Cardiac septum (tissue), 1 donor: ENCODE data around the gene FKBP5. TPM values are rescaled to one million over a fixed set of nuclear protein-coding genes. Genes with fewer than 3 reads are reported as not detected.

Experiments
- DNase-seq: peaks from one replicate; pipeline ENCODE4 v3.0.0-alpha.2; 2020; ENCODE audit warnings: low spot score
- intact Hi-C: fragments of 100-400 bp; cut with DNase I; formaldehyde crosslinking; loops from one replicate; pipeline ENCODE4 v1.14.0; 2022
- total RNA-seq: library from RNA; stranded (reverse); fragmentation: NEBNext Ultra II Directional; extraction: Animal tissue kit (Norgen Biotek cat#: 25700); gene quantifications from one replicate; pipeline ENCODE4 v1.2.1, GENCODE V29; 2021
- donor health status: DM: no; HTN: no; CAD: no.

The FKBP5 gene
- total RNA-seq, 1 donor from 2014 or later, result 29.7 TPM

- no peak for DNase-seq
- intact Hi-C loops, result no loop called here
Observed at GRCh38 chr6:35725081-35725708, 36.5 kb upstream of the FKBP5 start.

DNA sequence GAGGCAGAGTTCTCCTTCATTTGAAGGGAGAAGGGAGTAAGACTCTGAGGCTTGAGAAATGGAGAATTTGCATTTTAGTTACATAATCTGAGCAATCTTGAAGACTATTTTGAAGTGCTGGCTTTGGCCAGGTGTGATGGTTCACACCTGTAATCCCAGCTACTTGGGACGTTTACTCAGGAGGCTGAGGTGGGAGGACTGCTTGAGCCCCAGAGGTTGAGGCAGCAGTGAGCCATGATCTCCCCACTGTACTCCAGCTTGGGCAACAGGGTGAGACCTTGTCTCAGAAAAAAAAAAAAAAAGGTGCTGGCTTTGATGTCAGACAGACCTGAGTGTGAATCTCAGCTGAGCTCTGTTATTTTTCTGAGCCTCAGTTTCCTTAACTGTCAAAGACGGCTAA, 35.8 kb upstream of the FKBP5 start:
- DNase-seq, result no peak
- intact Hi-C loops, result no loop called here

DNA sequence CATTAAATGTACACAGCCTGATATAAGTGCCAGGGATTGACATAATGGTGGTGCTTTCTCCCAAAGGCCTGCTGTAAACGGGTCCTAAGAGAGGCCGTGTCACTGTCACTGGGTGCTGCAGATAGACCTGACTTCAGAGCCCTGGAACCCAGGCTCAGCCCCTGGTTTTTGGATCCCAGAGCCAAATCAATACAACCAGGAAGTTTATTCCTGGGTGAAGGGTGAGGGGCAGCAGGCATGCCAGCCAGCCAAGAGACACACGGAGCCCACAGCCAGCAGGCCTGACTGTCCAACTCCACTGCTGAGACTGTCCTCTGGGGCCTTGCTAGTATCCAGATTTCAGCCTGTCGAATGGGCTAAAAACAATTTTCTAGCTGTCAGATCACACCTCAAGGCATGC, 35.3 kb upstream of the FKBP5 start:
- no peak for DNase-seq
- intact Hi-C loops, result no loop called here

- no peak for DNase-seq
- intact Hi-C loops, result no loop called here
Observed at GRCh38 chr6:35723587-35723986, 34.9 kb upstream of the FKBP5 start.

- no peak for DNase-seq
- intact Hi-C loops, result no loop called here
Observed at GRCh38 chr6:35722121-35722761, 33.5 kb upstream of the FKBP5 start.

DNA sequence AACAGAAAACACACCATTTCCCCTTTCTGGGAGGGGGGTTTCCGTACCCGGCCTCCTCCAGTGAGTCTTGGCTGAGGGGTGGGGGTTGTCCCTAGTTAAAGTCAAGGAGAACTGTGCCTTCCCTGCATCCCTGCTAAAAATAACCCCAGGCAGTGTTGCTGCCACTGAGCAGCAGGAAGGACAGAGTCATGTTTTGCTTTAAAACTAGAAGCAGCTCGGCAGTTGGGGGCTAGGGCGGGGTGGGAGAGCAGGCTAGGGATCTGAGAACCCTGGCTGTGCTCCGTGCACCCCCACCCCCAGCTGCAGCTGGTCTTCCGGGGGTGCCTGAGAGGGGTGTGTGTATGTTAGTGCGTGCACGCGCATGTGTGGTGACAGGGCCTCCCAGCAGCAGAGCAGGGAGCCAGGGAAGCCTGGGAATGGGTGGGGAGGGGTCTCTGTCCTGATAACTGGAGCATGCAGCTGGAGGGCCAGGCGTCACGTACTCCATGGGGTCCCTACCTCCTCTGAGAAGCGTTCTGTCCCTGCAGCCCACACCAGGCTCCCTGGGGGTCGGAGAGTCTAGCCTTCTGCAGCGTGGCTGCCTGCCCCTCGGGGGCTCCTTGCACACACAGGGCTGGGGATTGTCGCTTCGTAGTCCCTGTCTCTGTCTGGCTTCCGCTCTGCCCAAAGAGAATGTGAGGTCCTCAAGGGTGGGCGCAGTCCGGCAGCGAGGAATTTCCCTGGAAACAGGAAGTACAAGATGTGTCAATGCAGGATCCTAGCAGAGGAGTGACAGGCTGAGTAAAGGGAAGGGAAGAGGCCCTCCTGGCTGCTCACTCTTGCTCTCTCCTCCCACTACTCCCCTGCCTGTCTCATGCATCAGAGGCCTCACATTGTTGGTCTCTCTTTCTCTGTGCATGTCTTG, 31.4 kb upstream of the FKBP5 start:
- intact Hi-C loops, result no loop called here
- no peak for DNase-seq

- intact Hi-C loops, result no loop called here
- no peak for DNase-seq
Observed at GRCh38 chr6:35719404-35719829, 30.7 kb upstream of the FKBP5 start.

DNA sequence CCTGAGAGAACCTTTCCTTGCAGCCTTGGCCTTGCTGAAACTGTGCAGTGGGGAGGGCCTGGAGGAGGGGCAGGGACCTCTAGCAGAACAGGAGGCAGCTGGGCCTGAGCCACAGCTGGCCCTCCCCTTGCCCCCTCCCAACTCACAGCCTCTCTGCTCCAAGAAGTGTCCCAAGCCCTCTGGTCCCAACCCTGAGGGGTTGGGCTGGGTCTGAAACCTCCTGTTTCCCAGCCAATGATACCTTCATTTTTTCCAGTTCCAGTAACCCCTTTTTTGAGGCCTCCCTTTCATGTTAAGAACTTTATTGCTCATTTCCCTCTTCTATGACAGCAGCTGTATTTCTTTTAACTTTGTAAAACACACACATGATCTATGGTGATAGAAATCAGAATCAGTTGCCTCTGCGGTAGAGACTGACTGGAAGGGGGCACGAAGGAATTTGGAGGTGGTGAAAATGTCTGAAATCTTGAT, 30.2 kb upstream of the FKBP5 start:
- no peak for DNase-seq
- intact Hi-C loops, result no loop called here

- intact Hi-C loops, result no loop called here
Observed at GRCh38 chr6:35718375-35718736, 29.6 kb upstream of the FKBP5 start.

GRCh38 chr6:35717449-35718374, 29.0 kb upstream of the FKBP5 start:
- DNase-seq, result no peak
- intact Hi-C loops, result no loop called here

More at GRCh38 chr6:35718375-35718736, 29.6 kb upstream of the FKBP5 start:
- DNase-seq, result no peak

DNA sequence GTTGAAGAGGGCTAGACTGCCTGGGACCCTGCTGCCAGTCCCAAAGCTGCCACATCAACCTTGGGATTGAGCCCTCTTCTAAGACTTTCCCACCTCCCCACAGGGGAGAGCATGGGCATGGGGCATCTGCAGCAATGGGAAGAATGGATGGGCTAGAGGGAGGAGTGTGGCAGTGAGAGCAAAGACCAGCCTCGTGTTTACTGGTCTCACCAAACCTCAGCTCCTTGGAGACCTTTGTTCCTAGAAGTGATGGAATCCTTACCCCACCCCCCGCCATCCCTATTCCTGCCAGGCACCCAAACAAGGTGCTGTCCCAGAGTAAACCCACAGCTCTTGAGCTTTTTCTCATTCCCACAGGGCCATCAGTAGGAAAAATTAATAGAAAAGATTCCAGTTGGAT, 28.1 kb upstream of the FKBP5 start:
- intact Hi-C loops, result no loop called here
- no peak for DNase-seq

- intact Hi-C loops, result no loop called here
- no peak for DNase-seq
Observed at GRCh38 chr6:35713006-35713767, 24.5 kb upstream of the FKBP5 start.

- no peak for DNase-seq
- intact Hi-C loops, result no loop called here
Observed at GRCh38 chr6:35711731-35712130, 23.0 kb upstream of the FKBP5 start.

DNA sequence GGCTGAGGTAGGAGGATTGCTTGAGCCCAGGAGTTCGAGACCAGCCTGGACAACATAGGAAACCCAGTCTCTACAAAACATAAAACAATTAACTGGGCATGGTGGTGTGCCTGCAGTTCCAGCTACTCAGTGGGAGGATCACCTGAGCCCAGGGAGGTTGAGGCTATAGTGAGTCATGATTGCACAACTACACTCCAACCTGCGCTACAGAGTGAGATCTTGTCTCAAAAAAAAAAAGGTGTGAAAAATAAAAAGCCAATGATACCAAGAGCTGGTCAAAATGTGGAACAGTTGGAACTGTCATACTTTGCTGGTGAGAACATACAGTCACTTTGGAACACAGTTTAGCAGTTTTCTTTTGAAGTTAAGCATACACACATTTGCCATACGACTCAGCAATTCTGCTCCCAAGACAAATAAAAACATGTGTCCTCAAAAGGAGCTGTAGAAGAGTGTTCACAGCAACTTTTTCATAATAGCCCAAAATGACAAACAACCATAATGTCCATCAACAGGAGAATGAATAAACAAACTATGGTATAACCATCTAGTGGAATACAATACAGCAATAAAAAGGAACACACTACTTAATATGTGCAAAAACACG, 21.6 kb upstream of the FKBP5 start:
- intact Hi-C loops, result no loop called here
- DNase-seq, result no peak

- no peak for DNase-seq
- intact Hi-C loops, result no loop called here
Observed at GRCh38 chr6:35708585-35708984, 19.9 kb upstream of the FKBP5 start.

- intact Hi-C loops, result no loop called here
- DNase-seq, result no peak
Observed at GRCh38 chr6:35707714-35708407, 19.1 kb upstream of the FKBP5 start.

DNA sequence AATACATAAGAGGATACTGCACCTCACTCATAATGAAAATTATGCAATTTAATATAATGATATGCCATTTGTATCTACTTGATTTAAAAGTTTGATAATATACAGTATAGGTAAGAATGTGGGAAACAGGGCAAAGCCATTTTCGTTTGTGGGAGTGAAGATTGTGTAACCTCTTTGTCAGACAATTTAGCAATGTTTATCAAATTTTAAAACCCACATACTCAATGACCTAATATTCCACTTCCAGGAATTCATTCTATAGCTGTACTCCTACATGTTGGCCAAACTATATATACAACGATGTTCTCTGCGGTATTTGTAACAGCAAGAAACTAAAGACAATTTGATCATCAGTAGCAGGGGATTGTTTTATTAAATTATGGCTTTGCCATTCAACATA, 17.8 kb upstream of the FKBP5 start:
- no peak for DNase-seq
- intact Hi-C loops, result no loop called here

DNA sequence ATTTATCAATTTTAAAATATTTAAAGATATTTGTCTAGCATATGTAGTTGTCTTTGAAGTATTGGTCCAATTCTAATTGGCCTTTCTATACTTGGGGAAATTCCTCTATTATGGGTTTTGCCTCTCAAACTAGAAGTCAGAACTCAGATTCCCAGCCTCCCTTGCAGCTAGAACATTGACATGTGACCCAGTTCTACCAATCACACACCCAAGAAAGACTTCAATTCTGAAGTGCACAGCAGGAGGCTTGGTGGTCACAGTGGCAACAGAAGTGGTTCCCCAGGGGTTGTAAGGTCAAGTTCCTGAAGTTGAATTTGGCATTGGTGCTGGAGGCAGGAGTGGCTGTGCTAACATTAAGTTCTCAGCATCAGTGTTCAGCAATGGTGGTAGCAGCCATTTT, 14.8 kb upstream of the FKBP5 start:
- intact Hi-C loops, result no loop called here

More for the DNA sequence above, 14.8 kb upstream of the FKBP5 start:
- no peak for DNase-seq
